Stimulated activated CD8-positive, alpha-beta memory T cell treated with anti-CD3 and anti-CD28 coated beads, Interleukin-15, amount 100 ng/mL, for 4 hours (primary cell): ENCODE results near the gene PGBD5.

Experiments
- DNase-seq, 2 donors: peaks; one replicate each; pipeline ENCODE4 v3.0.0-alpha.2; 2020; ENCODE audit warnings: low read depth in 2 of 2

PGBD5 gene

DNA sequence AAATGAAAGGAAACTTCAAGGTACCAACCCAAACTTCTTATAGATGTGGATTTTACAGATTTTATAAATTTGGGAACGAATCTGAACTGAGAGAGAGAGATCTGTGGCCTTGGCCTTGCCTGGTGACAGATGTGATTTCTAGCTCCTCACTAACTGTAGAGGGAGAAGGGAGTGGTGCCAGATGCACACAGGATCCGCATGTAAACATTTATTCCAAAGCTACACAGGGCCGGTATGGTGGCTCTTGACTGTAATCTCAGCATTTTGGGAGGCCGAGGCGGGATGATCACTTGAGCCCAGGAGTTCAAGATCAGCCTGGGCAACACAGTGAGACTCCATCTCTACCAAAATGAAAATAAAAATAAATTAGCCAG is 77.1 kb downstream of the PGBD5 start:
- no peak for DNase-seq

DNA sequence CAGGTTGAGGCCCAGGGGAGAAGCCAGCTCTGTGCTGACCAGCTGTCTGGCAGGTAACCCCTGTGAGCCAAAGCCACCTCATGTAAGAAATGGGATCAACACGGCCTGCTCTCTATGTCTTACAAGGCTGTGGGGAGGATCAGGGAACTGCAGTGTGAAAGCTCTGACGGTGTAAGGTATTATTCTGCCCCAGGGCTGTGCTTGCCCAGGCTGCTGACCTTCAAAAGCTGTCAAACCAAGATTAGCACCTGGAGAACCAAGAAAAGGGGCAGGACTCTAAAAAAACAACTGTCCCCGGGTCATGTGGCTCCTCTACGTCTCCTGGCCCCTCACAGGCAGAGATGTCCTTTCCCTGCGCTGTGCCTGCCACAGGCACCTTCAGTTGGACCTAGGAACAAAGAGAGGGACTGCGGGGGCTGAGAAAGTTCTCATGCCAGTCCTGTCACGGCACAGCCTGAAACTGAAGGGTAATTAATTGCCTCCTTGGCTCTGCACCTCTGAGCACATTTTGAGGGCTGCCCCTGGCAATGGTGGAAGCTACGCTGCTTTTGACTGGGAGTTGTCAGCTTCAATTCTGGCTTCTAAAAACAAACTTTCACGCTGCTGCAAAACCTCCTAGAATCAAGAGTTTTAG is 77.6 kb downstream of the PGBD5 start:
- DNase-seq, result no peak

DNA sequence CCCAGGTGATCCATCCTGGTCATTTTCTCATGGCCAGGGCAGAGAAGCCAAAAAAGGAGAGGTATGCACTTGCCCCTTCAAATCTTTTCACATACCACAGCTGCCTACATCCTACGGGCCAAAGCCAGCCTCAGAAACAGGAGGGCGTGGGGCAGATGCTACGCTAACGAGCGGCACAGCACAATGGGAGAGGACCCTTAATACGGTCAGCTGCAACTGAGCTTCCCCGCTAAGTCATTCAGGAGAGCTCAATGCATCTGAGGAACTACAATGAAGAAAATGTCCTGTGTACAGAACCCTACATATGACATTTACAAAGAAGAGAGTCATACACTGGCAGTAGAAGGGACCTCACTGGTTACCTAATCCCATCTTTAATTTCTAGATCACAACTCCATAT is 78.2 kb downstream of the PGBD5 start:
- DNase-seq, result no peak

GRCh38 chr1:230345139-230345885 is 80.8 kb downstream of the PGBD5 start:
- DNase-seq, result no peak

GRCh38 chr1:230342699-230343098 is 83.4 kb downstream of the PGBD5 start:
- no peak for DNase-seq

GRCh38 chr1:230342019-230342418 is 84.1 kb downstream of the PGBD5 start:
- no peak for DNase-seq

GRCh38 chr1:230341162-230341546 is 85.0 kb downstream of the PGBD5 start:
- no peak for DNase-seq

GRCh38 chr1:230340526-230341161 is 85.5 kb downstream of the PGBD5 start:
- no peak for DNase-seq

GRCh38 chr1:230339033-230339432 is 87.1 kb downstream of the PGBD5 start:
- no peak for DNase-seq

- DNase-seq, result no peak
Observed at GRCh38 chr1:230337266-230337665, 88.9 kb downstream of the PGBD5 start.

GRCh38 chr1:230335861-230336522 is 90.1 kb downstream of the PGBD5 start:
- DNase-seq, result no peak

GRCh38 chr1:230334447-230334837 is 91.7 kb downstream of the PGBD5 start:
- no peak for DNase-seq

- DNase-seq, result no peak
Observed at GRCh38 chr1:230333590-230334446, 92.3 kb downstream of the PGBD5 start.

DNA sequence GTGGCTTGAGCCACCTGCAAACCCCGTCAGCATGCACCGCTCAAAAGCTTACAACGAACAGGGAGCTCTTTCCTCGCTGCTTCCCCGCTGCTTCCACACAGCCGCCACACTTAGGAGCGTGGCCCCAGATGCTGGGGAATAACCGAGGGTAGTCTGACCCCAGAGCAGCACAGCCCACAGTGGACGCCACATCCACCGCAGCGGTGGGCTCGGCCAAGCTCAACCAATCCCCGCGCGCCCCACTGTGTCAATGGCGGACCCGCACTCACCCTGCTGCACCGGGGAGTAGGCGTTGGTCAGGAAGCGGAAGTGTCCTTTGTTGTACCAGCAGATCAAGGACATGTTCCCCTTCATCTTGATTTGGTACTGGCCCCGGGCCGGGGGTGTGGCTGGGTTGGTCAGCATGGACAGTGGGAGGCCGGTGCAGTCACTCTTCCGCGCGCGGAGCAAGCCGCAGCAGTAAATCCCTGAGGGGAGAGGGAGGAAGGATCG is 93.5 kb downstream of the PGBD5 start:
- DNase-seq, result no peak

DNA sequence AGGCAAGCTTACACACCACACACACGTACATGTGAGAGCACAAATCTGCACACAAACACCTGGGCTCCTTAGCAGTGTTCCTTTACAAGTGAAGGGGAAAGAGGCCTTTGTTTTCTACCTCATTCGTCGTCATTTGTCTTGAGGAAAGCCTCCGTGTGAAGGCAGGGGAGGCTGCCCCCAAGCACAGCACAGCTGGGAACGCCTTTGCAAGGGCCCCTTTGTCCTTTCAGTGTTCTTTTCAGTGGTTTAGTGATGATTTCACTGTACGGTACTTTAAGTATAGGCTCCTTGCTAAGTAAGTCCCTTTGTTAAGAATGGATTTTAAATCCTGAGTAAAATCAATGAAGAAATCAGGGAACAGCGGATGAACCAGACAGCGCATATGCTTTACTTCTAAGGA is 94.1 kb downstream of the PGBD5 start:
- no peak for DNase-seq

DNA sequence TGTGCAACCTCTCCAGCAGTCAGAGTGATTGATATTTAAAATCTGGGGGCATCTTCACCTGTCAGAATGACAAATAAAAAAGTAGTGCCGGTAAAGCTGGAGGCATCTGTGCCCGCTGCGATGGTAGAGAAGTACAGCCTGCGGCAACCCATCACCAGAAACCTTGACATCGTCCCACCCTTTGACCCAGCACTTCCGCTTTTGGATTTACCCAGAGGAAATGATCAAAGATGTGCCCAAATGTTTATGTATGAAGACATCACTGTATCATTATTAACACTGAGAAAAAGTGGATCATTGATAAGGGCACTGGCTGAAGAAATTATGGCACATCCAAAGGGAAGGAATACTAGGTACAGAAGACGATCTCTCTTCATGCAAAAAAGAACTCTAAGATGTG is 96.0 kb downstream of the PGBD5 start:
- no peak for DNase-seq

DNA sequence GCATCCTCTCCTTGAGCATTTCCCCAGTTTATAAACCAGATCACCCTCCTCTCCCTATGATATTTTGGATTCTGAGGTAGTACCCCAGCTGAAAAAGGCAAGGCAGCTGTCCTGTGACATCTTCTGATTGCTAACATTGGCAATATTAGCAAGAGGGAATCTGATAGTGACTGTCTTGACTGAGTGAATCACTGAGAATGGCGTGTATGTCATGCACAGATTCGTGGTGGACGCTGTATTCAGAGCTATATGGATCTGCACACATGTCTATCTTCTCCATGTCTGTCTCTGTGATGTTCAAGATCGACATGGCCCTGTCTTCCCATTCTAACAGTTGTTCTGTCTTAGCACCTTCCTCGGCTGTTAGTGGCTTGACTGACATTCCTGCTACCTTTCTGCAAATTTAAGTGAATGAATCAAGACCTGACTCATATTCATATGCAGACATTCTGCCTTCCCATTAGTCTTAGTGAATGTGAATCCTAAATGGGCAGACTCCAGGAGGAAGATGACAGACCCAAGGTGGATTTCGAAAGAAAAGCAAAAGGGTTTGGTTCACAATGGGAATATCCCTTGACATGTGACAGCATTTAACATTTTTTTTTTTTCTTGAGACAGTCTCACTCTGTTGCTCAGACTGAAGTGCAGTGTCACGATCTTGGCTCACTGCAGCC is 97.7 kb downstream of the PGBD5 start:
- DNase-seq, result no peak

DNA sequence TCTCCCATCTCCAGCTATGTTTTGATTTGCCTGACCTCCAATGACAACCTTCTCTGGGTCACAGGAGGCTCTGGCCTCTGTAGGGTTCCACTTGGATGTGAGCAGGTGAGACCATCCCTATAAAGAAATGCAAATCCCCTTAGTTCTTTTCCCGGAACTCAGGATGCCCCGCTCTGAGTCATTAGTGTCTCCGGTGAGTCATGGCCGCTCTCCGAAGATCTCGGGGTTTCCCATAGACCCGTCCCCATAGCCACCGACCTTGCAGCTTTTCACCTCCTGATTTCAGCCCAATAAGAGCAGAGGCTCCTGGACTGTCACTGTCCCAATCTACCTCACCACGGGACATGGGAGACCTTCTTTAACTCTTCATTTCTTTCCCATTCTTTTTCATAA is 98.2 kb downstream of the PGBD5 start:
- DNase-seq, result no peak

GRCh38 chr1:230326971-230327891 is 98.9 kb downstream of the PGBD5 start:
- no peak for DNase-seq

DNA sequence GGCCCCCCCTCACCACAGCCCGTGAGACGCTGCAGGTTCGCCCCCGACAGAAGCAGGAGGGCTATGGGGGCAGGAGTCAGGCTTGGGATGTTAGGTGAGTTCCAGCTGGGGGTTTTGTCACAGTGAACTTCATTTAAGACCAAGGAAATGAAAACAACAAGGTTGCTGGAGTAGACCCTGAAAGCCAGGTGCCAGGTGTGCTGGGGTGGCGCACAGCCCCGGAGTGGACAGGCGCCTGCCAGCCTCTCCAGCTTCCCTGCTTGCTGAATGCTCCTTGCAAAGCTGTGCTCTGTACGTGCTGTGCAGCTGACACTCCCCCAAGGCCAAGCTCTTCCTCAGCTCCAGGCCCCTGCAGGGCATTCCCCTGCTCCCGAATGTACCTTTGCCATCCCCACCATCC is 102.4 kb downstream of the PGBD5 start:
- no peak for DNase-seq
